Measurements from ENCODE around the gene CPS1. TPM values are rescaled to one million over a fixed set of nuclear protein-coding genes. Genes with fewer than 3 reads are reported as not detected.

The CPS1 gene
- total and polyA plus RNA-seq, 7 donors = 0.11 to 2.3 (median 0.55) TPM

DNA sequence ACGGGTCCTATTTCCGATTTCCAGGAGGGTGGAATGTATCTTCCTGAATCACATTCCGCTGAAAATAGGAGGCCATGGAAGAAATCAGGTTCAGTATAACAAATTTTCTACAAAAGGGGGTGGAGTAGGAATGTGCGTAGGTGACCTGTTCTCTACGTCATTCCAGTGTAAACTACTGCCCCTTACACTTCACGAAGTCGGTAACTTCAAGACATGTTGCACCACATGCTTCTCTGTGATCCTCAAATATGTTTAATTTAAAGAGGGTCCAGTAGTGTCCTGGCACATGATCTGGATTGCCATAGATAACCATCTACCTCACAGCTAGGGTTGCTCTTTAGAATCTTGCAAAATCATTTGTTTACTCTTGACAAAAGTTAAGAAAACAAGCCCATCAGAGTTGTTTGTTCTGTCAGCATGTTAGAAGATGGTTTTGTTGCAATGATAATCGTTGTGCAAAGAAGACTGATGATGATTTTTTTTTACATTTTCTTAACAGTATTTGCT lies 7.5 kb upstream of the CPS1 start:
- no peak overlapping the region for H3K27ac ChIP-seq
- no peaks in the 10 kb centered on the region for H3K36me3 ChIP-seq (ENCODE audit: insufficient read depth in 1 of 2, low read depth in 1 of 2)
- H3K4me1 ChIP-seq = no peaks in the 10 kb centered on the region
- DNase-seq (no peak), ATAC-seq (no peak)
- H3K27me3 ChIP-seq (ENCODE audit: insufficient read depth in 3 of 3, low read length in 2 of 3) = no peaks in the 10 kb centered on the region
- intact Hi-C loops (cut with DNase I) = no loop called here
- H3K4me3 ChIP-seq = no peak overlapping the region
- 82 to 92% (median 84%) methylated on average over 8 of the region's 8 CpGs for WGBS, 3 donors
- H3K9me3 ChIP-seq = no peaks in the 10 kb centered on the region
- TF ChIP-seq, protein P1, sequence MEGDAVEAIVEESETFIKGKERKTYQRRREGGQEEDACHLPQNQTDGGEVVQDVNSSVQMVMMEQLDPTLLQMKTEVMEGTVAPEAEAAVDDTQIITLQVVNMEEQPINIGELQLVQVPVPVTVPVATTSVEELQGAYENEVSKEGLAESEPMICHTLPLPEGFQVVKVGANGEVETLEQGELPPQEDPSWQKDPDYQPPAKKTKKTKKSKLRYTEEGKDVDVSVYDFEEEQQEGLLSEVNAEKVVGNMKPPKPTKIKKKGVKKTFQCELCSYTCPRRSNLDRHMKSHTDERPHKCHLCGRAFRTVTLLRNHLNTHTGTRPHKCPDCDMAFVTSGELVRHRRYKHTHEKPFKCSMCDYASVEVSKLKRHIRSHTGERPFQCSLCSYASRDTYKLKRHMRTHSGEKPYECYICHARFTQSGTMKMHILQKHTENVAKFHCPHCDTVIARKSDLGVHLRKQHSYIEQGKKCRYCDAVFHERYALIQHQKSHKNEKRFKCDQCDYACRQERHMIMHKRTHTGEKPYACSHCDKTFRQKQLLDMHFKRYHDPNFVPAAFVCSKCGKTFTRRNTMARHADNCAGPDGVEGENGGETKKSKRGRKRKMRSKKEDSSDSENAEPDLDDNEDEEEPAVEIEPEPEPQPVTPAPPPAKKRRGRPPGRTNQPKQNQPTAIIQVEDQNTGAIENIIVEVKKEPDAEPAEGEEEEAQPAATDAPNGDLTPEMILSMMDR (IDR thresholded peaks at IDR 0.05) = no peak

DNA sequence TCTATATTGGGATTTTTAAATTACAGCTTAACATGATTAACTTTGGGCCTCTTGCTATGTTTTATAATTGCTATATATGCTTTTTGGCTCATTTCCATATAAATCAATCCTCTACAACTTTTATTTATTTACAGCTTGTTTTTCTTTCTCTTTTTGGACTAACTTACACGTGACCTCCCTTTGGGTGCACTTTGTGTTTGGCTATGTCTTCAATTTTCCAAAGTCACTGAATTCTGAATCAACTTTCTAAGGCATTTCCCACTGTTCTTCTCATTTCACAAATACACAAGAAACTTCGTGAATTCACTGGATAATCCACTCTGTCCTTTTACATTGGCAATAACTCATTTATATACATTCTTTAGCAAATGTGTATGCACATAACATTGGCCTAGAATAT lies 5.4 kb upstream of the CPS1 start:
- Histone ChIP-seq H3K27me3 (ENCODE audit: insufficient read depth in 3 of 3, low read length in 2 of 3) (no peaks in the 10 kb centered on the region), H3K9me3 (no peaks in the 10 kb centered on the region), H3K27ac (no peak overlapping the region), H3K4me1 (no peaks in the 10 kb centered on the region), H3K36me3 (ENCODE audit: insufficient read depth in 1 of 2, low read depth in 1 of 2) (no peaks in the 10 kb centered on the region), H3K4me3 (no peak overlapping the region)
- no peak for ATAC-seq
- TF ChIP-seq, protein P1 (IDR thresholded peaks at IDR 0.05) = no peak
- 59 to 63% (median 60%) methylated on average over 2 of the region's 2 CpGs for WGBS, 3 donors
- intact Hi-C loops (cut with DNase I) = no loop called here
- no peak for DNase-seq

DNA sequence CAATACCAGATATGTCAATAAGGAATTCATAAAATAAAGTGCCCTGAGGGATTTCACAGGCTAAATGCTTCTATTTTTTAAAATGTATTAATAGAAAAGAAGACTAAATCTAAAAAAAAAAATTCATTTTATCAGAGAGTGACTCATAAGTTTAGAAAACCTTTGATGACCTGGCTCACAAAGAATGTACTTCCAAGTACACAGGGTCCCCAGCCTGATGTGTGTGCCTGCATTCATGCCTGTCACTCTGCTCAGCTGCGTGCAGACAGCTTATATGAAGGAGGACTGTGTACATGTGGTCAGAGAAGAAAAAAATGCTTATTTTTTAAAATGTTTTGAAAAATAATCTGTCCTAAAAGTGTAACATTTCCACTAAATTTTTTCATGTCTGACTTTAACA lies 3.0 kb upstream of the CPS1 start:
- Histone ChIP-seq H3K4me3 (no peak overlapping the region), H3K4me1 (no peaks in the 10 kb centered on the region), H3K27ac (no peak overlapping the region), H3K27me3 (ENCODE audit: insufficient read depth in 3 of 3, low read length in 2 of 3) (no peaks in the 10 kb centered on the region), H3K9me3 (no peaks in the 10 kb centered on the region), H3K36me3 (ENCODE audit: insufficient read depth in 1 of 2, low read depth in 1 of 2) (no peaks in the 10 kb centered on the region)
- 66 to 93% (median 67%) methylated on average over 1 of the region's 1 CpG for WGBS, 3 donors
- intact Hi-C loops (cut with DNase I) = no loop called here
- TF ChIP-seq, protein P1 (IDR thresholded peaks at IDR 0.05) = no peak
- no peak for ATAC-seq
- no peak for DNase-seq

DNA sequence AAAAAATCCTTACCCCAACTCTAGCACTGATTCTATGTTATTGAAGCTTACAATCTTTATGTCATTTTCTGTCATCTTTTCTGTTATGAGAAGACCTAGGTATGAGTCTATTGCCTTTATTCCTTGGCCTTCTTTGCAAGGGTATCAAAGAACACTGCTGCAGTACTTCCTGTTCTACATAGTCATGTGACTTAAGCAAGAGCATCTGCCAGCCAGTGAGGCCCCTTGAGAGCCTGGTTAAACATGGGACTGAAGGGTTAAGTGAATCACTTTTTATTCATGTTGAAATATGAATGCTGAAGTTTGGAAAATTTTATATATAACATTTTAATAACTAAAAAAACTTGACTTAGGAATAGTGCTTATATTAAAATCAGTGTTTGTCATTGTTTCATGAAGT lies 844 bp upstream of the CPS1 start:
- Histone ChIP-seq H3K27ac (no peak overlapping the region), H3K27me3 (ENCODE audit: insufficient read depth in 3 of 3, low read length in 2 of 3) (no peaks in the 10 kb centered on the region), H3K4me1 (no peaks in the 10 kb centered on the region), H3K9me3 (no peaks in the 10 kb centered on the region), H3K36me3 (ENCODE audit: insufficient read depth in 1 of 2, low read depth in 1 of 2) (no peaks in the 10 kb centered on the region), H3K4me3 (no peak overlapping the region)
- TF ChIP-seq, protein P1 (IDR thresholded peaks at IDR 0.05) = no peak
- intact Hi-C loops (cut with DNase I) = no loop called here
- ATAC-seq = no peak
- no peak for DNase-seq

DNA sequence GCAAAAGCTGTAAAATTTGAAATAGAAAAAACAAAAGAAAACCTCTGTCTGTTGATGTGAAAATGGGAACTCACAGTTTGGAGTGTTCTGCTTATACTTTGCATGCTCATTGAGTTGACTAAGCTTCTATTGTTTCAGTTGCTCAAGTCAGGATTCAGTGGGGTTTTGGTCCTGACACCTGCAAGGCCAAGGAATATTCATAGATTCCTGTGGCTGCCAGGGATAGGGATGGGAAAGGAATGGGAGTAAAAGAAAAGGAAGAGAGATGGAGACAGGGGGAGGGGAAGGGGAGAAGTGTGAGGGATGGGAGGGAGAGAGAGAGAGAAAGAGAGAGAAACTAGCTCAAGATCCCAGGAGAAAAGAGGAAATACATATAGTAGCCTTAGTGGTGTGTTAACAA lies 1.3 kb downstream of the CPS1 start:
- TF ChIP-seq, protein P1 (IDR thresholded peaks at IDR 0.05) = no peak
- ATAC-seq = no peak
- no peak for DNase-seq
- Histone ChIP-seq H3K36me3 (ENCODE audit: insufficient read depth in 1 of 2, low read depth in 1 of 2) (no peaks in the 10 kb centered on the region), H3K9me3 (no peaks in the 10 kb centered on the region), H3K4me1 (no peaks in the 10 kb centered on the region), H3K4me3 (no peak overlapping the region), H3K27ac (no peak overlapping the region), H3K27me3 (ENCODE audit: insufficient read depth in 3 of 3, low read length in 2 of 3) (no peaks in the 10 kb centered on the region)
- intact Hi-C loops (cut with DNase I) = no loop called here
